Osteoblast (primary cell): ENCODE measurements around the gene APOBEC3F. TPM values are rescaled to one million over a fixed set of nuclear protein-coding genes. Genes with fewer than 3 reads are reported as not detected.
A peak's percentile ranks its signal among the peaks of the same experiment; 100 is the strongest.

ENCODE experiments used
- DNase-seq: peaks from one replicate; pipeline ENCODE4 v3.0.0; 2011; ENCODE audit warnings: low spot score, mixed read lengths; ENCODE audit not compliant: insufficient read length; ENCODE audit errors: missing footprints
- H2AFZ ChIP-seq: 2 replicates; pipeline ENCODE4 v1.6.0; 2011; ENCODE audit warnings: mild to moderate bottlenecking, low read length
- H3K27ac ChIP-seq: 2 replicates; pipeline ENCODE4 v1.5.1; 2011; ENCODE audit warnings: mild to moderate bottlenecking, low read depth, low read length, moderate library complexity
- H3K27me3 ChIP-seq: 2 replicates; pipeline ENCODE4 v1.6.0; 2012; ENCODE audit warnings: mild to moderate bottlenecking, control low read depth, inconsistent platforms, low read length, moderate library complexity; ENCODE audit not compliant: insufficient read depth
- H3K36me3 ChIP-seq: 2 replicates; pipeline ENCODE4 v1.5.1; 2011; ENCODE audit warnings: mild to moderate bottlenecking, low read length, control low read depth, moderate library complexity; ENCODE audit not compliant: insufficient read depth
- H3K4me1 ChIP-seq: 2 replicates; pipeline ENCODE4 v1.5.1; 2011; ENCODE audit warnings: mild to moderate bottlenecking, low read length, control low read depth, moderate library complexity; ENCODE audit not compliant: insufficient read depth
- H3K4me2 ChIP-seq: 2 replicates; pipeline ENCODE4 v1.6.0; 2011; ENCODE audit warnings: mild to moderate bottlenecking, low read length; ENCODE audit not compliant: insufficient read depth
- H3K4me3 ChIP-seq: fragments of 200-600 bp; sonication (generic); 3 replicates; pipeline ENCODE4 v1.5.1; 2012; ENCODE audit warnings: mild to moderate bottlenecking, low read length, inconsistent platforms; ENCODE audit not compliant: insufficient read depth
- H3K79me2 ChIP-seq: 2 replicates; pipeline ENCODE4 v1.6.0; 2012; ENCODE audit warnings: mild to moderate bottlenecking, low read length, control low read depth, inconsistent platforms; ENCODE audit not compliant: insufficient read depth
- H3K9me3 ChIP-seq: 2 replicates; pipeline ENCODE4 v1.5.1; 2011; ENCODE audit warnings: low read depth, low read length, control low read depth
- H4K20me1 ChIP-seq: 2 replicates; pipeline ENCODE4 v1.6.0; 2012; ENCODE audit warnings: mild to moderate bottlenecking, low read length, control low read depth; ENCODE audit not compliant: insufficient read depth
- CTCF ChIP-seq: IDR thresholded peaks from 2 replicates; pipeline ENCODE4 v1.5.1; 2011; ENCODE audit warnings: mild to moderate bottlenecking, low read depth, low read length, moderate library complexity; ENCODE audit errors: extremely low read depth
- total RNA-seq: library from RNA; depleted of rRNA; stranded (reverse); fragments of >200 nt; gene quantifications from 2 replicates; pipeline ENCODE4 v1.2.3, GENCODE V29; 2012

The APOBEC3F gene
- total RNA-seq, 1 donor = 5.1 TPM

GRCh38 chr22:39094717-39095389 is 54.2 kb downstream of the APOBEC3F start:
- Histone ChIP-seq H3K4me2 (no peak overlapping the region), H2AFZ (no peak overlapping the region), H3K27me3 (peaks cover 13% of the 10 kb centered on the region), H3K9me3 (no peaks in the 10 kb centered on the region), H3K79me2 (no peaks in the 10 kb centered on the region), H3K27ac (no peak overlapping the region), H3K4me3 (no peak overlapping the region), H3K4me1 (peaks cover 3% of the 10 kb centered on the region), H3K36me3 (no peaks in the 10 kb centered on the region), H4K20me1 (no peaks in the 10 kb centered on the region)
- DNase-seq = no peak
- TF ChIP-seq CTCF = no peak

GRCh38 chr22:39095971-39096370 is 55.3 kb downstream of the APOBEC3F start:
- no peak for TF ChIP-seq CTCF
- H3K27ac ChIP-seq = no peak overlapping the region

GRCh38 chr22:39097098-39098020 is 56.7 kb downstream of the APOBEC3F start, which contains the start of gene APOBEC3H:
APOBEC3H (plus strand) TSS chr22:39097244; CDS start chr22:39100279, 3,035 bp downstream.
- Histone ChIP-seq H2AFZ (peak within 1 kb of the TSS; percentile 75), H3K79me2 (no peaks in the 10 kb centered on the region), H3K4me1 (peaks cover 3% of the 10 kb centered on the region), H4K20me1 (no peaks in the 10 kb centered on the region), H3K27me3 (peaks cover 5% of the 10 kb centered on the region), H3K4me3 (no peak within 1 kb of the TSS), H3K4me2 (no peak within 1 kb of the TSS), H3K9me3 (no peaks in the 10 kb centered on the region), H3K36me3 (no peaks in the 10 kb centered on the region), H3K27ac (no peak within 1 kb of the TSS)
- peak; percentile 62 for DNase-seq
- no peak for TF ChIP-seq CTCF

More at GRCh38 chr22:39095971-39096370, 55.3 kb downstream of the APOBEC3F start:
- DNase-seq = peak; percentile 52
- Histone ChIP-seq H4K20me1 (no peaks in the 10 kb centered on the region), H3K4me1 (peaks cover 3% of the 10 kb centered on the region), H3K9me3 (no peaks in the 10 kb centered on the region), H3K36me3 (no peaks in the 10 kb centered on the region), H3K4me2 (no peak overlapping the region), H2AFZ (no peak overlapping the region), H3K27me3 (peaks cover 13% of the 10 kb centered on the region), H3K79me2 (no peaks in the 10 kb centered on the region), H3K4me3 (no peak overlapping the region)

GRCh38 chr22:39098026-39098425 is 57.4 kb downstream of the APOBEC3F start:
- no peak overlapping the region for H3K4me2 ChIP-seq
- H4K20me1 ChIP-seq = no peaks in the 10 kb centered on the region
- no peaks in the 10 kb centered on the region for H3K9me3 ChIP-seq
- no peak overlapping the region for H3K27ac ChIP-seq
- no peak overlapping the region for H2AFZ ChIP-seq
- no peaks in the 10 kb centered on the region for H3K27me3 ChIP-seq
- H3K4me3 ChIP-seq = no peak overlapping the region
- no peaks in the 10 kb centered on the region for H3K36me3 ChIP-seq
- H3K4me1 ChIP-seq = peaks cover 3% of the 10 kb centered on the region
- DNase-seq = no peak
- no peak for TF ChIP-seq CTCF
- no peaks in the 10 kb centered on the region for H3K79me2 ChIP-seq
